Measurements from ENCODE around the gene PXDN.
A peak's percentile ranks its signal among the peaks of the same experiment; 100 is the strongest.
"Not testable (repeated sequence)": the region's sequence is repeated elsewhere in the genome, so short reads cannot be mapped to it uniquely, and the experiment has no call there.

Gene PXDN

GRCh38 chr2:1767939-1768691 lies 23.8 kb upstream of the PXDN start:
- no peaks in the 10 kb centered on the region for H3K9me3 Mint-ChIP-seq
- no peak for DNase-seq
- H3K4me1 Mint-ChIP-seq: no peaks in the 10 kb centered on the region
- ATAC-seq: no peak
- peaks cover 4% of the 10 kb centered on the region for H3K27me3 Mint-ChIP-seq
- no peak overlapping the region for H3K27ac Mint-ChIP-seq
- no peaks in the 10 kb centered on the region for H3K36me3 Mint-ChIP-seq (ENCODE audit: low read depth)
- no peak overlapping the region for H3K4me3 Mint-ChIP-seq

DNA sequence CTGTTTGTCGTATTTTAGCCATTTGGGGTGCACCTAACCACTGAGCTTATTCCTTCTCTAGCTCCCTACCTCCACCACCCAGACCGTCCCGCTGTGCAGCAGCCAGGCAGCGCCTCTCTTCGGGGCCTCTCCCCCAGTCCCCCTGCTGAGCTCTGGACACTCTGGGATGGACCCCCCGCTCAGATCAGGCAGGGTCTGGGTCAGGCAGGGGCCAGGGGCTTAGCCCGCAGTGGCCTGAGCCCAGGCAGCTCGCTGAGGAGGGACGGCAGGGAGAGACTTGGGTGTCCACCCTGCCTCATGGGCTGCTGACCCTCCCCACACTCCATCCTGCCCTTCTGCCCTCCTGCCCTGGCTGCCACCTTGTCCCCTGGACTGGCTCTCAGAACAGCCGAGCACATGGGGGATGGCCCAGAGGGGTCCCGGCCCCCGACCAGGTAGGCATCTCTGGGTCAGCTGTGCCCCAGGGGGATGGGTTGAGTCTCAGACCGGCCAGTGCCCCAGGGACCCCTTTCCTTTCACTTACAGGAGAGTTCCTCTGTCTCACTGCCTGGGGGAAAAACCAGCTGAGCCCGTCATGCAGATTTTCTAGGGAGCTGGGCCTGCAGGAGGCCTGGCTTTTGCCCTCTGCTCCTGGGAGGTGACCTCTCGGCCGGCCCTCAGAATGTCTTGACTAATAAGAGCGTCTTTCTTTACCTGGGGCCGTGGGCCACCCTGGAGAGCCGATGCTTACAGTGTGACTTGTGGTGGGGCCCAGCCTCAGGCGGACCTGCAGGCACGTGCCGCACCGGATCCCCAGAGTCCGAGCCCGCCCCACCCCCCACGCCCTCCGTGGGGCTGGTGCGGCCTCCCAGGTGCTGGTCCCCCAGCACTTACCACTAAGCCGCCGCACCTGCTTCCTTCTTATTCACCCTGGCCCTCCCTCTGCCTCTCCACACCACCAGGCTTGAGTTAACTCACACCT lies 22.8 kb upstream of the PXDN start:
- Mint-ChIP-seq H3K27ac (no peak overlapping the region), H3K4me3 (no peak overlapping the region), H3K4me1 (no peaks in the 10 kb centered on the region), H3K27me3 (peaks cover 4% of the 10 kb centered on the region), H3K9me3 (no peaks in the 10 kb centered on the region), H3K36me3 (ENCODE audit: low read depth) (no peaks in the 10 kb centered on the region)
- no peak for ATAC-seq
- DNase-seq: no peak

DNA sequence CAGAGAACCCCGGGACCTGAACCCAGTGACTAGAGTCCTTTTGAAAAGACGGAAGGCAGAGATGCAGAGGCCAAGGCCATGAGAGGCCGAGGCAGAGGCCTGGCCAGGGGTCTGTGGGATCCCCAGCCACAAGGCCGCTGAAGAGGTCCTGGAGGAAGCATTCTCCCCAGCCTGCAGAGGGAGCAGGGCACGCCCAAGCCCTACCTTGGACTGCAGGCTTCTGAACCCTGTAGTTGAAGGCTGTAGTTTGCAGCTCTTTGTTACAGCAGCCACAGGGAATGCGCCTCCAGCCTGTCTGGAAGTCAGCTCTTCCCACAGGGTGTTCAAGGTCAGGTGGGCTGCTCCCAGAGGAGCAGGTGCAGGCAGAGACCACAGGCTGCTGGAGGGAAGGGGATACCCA lies 22.1 kb upstream of the PXDN start:
- Mint-ChIP-seq H3K4me1 (no peaks in the 10 kb centered on the region), H3K27me3 (peaks cover 4% of the 10 kb centered on the region), H3K9me3 (no peaks in the 10 kb centered on the region), H3K27ac (no peak overlapping the region), H3K4me3 (no peak overlapping the region), H3K36me3 (ENCODE audit: low read depth) (no peaks in the 10 kb centered on the region)
- DNase-seq: no peak
- ATAC-seq: peak; percentile 15

DNA sequence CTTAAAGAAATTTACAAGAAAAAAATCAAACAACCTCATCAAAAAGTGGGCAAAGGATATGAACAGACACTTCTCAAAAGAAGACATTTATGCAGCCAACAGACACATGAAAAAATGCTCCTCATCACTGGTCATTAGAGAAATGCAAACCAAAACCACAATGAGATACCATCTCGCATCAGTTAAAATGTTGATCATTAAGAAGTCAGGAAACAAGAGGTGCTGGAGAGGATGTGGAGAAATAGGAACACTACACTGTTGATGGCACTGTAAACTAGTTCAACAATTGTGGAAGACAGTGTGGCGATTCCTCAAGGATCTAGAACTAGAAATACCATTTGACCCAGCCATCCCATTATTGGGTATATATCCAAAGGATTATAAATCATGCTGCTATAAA lies 20.9 kb upstream of the PXDN start:
- not testable (repeated sequence) for DNase-seq; H3K36me3 Mint-ChIP-seq (ENCODE audit: low read depth); ATAC-seq; H3K27ac Mint-ChIP-seq; H3K9me3 Mint-ChIP-seq; H3K4me3 Mint-ChIP-seq; H3K27me3 Mint-ChIP-seq; H3K4me1 Mint-ChIP-seq

GRCh38 chr2:1759611-1759930 lies 15.3 kb upstream of the PXDN start:
- no peak overlapping the region for H3K27ac Mint-ChIP-seq
- no peak overlapping the region for H3K4me3 Mint-ChIP-seq
- ATAC-seq (no peak), DNase-seq (no peak)
- peaks cover 3% of the 10 kb centered on the region for H3K27me3 Mint-ChIP-seq
- peaks cover 2% of the 10 kb centered on the region for H3K36me3 Mint-ChIP-seq (ENCODE audit: low read depth)
- H3K9me3 Mint-ChIP-seq: no peaks in the 10 kb centered on the region
- H3K4me1 Mint-ChIP-seq: no peaks in the 10 kb centered on the region

DNA sequence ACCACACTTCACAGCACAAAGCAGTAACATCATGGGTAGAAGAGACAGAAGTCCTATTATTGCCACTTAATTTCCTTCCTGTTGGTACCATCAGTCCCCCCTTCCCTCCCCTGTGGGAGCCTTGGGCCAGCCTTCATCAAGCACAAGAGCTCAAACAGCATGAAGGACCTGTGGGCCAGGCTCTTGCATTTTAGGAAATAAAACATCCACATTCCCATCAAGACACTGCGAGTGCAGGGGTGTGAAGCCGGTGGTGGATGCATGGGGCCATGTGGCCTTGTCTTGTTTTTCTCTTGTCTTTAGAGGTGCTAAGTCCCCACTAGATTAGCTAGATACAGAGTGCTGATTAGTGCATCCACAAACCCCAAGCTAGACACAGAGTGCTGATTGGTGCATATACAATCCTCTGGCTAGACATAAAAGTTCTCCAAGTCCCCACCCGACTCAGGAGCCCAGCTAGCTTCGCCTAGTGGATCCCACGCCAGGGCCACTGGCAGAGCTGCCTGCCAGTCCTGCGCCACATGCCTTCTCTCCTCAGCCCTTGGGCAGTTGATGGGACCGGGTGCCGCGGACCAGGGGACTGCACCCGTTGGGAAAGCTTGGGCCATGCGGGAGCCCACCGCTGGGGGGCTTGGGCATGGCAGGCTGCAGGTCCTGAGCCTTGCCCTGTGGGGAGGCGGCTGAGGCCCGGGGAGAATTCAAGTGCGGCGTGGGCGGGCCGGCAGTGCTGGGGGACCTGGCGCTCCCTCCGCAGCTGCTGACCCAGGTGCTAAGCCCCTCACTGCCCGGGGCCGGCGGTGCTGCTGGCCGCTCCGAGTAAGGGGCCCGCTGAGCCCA lies 14.7 kb upstream of the PXDN start:
- ATAC-seq (no peak), DNase-seq (no peak)
- Mint-ChIP-seq H3K36me3 (ENCODE audit: low read depth) (peaks cover 2% of the 10 kb centered on the region), H3K4me3 (no peak overlapping the region), H3K27me3 (peaks cover 3% of the 10 kb centered on the region), H3K27ac (no peak overlapping the region), H3K4me1 (no peaks in the 10 kb centered on the region), H3K9me3 (no peaks in the 10 kb centered on the region)

- Mint-ChIP-seq H3K9me3 (no peaks in the 10 kb centered on the region), H3K4me1 (no peaks in the 10 kb centered on the region), H3K4me3 (no peak overlapping the region), H3K27me3 (peaks cover 3% of the 10 kb centered on the region), H3K27ac (no peak overlapping the region), H3K36me3 (ENCODE audit: low read depth) (peaks cover 2% of the 10 kb centered on the region)
- DNase-seq (no peak), ATAC-seq (no peak)
Observed at GRCh38 chr2:1758171-1758570, 13.9 kb upstream of the PXDN start.

DNA sequence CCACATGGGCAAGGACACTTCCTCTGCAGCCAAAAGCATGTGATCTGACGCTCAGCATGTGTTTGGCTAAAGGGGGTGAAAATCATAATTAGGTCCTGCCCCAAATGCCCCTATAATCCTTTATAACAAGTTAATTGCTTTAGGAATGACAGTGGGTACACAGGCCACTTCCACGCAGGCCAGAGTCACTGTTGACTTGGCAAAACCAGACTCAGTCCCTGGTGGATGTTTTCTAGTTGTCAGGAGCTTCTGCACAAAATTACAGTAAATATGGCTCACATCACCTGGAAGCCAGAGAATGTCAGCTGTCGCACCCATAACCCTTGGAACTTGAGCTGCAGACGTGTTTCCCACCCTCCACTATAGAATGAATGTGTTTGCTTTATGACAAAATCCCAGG lies 13.3 kb upstream of the PXDN start:
- ATAC-seq: no peak
- peaks cover 2% of the 10 kb centered on the region for H3K36me3 Mint-ChIP-seq (ENCODE audit: low read depth)
- no peaks in the 10 kb centered on the region for H3K4me1 Mint-ChIP-seq
- no peak for DNase-seq
- peaks cover 3% of the 10 kb centered on the region for H3K27me3 Mint-ChIP-seq
- H3K27ac Mint-ChIP-seq: no peak overlapping the region
- no peak overlapping the region for H3K4me3 Mint-ChIP-seq
- H3K9me3 Mint-ChIP-seq: no peaks in the 10 kb centered on the region

GRCh38 chr2:1757146-1757545 lies 12.8 kb upstream of the PXDN start:
- ATAC-seq: not testable (repeated sequence)

GRCh38 chr2:1756456-1756855 lies 12.1 kb upstream of the PXDN start:
- Mint-ChIP-seq H3K9me3 (no peaks in the 10 kb centered on the region), H3K27ac (no peak overlapping the region), H3K36me3 (ENCODE audit: low read depth) (peaks cover 2% of the 10 kb centered on the region), H3K4me1 (no peaks in the 10 kb centered on the region), H3K4me3 (no peak overlapping the region), H3K27me3 (peaks cover 3% of the 10 kb centered on the region)
- DNase-seq: no peak
- ATAC-seq: no peak

More at GRCh38 chr2:1757146-1757545, 12.8 kb upstream of the PXDN start:
- H3K27me3 Mint-ChIP-seq; H3K36me3 Mint-ChIP-seq (ENCODE audit: low read depth); H3K9me3 Mint-ChIP-seq; H3K4me1 Mint-ChIP-seq; H3K4me3 Mint-ChIP-seq; H3K27ac Mint-ChIP-seq; DNase-seq: not testable (repeated sequence)

DNA sequence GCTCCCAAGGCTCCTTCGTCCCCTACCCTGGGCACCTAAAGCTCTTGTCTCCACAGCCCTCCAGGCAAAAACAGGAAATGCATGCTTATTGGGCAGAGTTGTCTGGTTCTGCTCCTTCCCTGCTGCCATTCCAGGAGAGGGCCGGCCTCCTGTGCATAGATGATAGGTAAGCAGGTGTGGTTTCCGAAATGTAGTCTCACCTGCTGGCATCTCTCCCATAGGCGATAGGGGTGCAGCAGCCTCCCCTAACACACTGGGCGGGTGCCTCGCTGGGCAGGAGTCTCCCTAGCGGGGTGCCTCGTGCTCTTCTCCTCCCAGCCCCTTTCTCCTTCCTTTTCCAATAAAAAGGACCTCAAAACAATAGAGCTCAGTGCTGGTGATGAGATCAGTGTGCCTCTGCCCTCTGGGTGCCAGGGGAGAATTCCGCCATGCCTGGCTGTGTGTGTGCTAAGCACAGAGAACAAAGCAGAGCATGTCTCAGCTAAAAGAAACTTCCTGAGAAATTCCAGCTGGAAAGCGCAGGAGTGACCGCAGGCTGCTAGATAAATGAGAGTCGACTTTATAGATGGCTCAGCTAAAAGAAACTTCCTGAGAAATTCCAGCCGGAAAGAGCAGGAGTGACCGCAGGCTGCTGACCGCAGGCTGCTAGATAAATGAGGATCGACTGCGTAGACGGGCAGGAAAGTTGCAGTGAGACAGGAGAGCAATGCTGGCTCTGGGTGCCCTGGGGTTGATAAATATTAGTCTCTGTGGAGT lies 11.3 kb upstream of the PXDN start:
- Mint-ChIP-seq H3K27me3 (no peaks in the 10 kb centered on the region), H3K4me1 (no peaks in the 10 kb centered on the region), H3K9me3 (no peaks in the 10 kb centered on the region), H3K36me3 (ENCODE audit: low read depth) (peaks cover 2% of the 10 kb centered on the region), H3K4me3 (no peak overlapping the region), H3K27ac (no peak overlapping the region)
- DNase-seq: no peak
- ATAC-seq: no peak

DNA sequence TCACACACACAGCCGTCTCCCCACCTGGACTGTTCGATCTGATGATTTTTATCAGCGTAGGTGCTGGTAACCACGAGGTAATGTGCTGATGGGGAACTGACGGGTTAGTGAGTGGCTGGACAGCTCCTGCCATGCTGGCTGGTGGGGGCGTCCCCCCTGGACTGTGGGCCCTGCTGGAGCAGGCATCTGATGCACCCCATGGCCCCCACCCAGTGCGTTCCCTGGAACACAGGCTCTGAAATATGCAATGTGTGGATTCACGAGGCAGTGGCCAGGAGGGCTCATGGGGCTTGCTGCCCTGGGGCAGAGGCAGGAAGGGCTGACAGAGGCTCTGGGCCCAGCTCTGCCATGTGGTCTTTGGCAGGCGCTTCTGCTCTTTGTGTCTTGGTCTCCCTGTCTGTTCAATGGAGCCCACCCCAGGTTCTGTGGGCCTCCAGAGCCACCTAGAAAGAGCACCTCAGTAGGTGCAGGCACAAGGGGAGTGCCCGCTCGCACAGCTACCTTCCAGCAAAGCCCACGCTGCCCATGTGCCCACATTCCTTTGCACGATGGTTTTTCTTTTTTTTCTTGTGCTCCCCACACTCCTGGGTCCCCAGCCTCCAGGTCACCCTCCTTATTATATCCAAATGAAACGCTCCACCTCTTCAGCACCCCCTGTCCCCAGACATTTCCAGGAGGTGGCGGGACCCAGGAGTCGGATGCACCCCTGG lies 10.3 kb upstream of the PXDN start:
- Mint-ChIP-seq H3K4me3 (no peak overlapping the region), H3K4me1 (no peaks in the 10 kb centered on the region), H3K36me3 (ENCODE audit: low read depth) (peaks cover 2% of the 10 kb centered on the region), H3K27me3 (no peaks in the 10 kb centered on the region), H3K9me3 (no peaks in the 10 kb centered on the region), H3K27ac (no peak overlapping the region)
- DNase-seq (no peak), ATAC-seq (no peak)

- peaks cover 2% of the 10 kb centered on the region for H3K36me3 Mint-ChIP-seq (ENCODE audit: low read depth)
- ATAC-seq: no peak
- no peak overlapping the region for H3K27ac Mint-ChIP-seq
- H3K27me3 Mint-ChIP-seq: no peaks in the 10 kb centered on the region
- no peak overlapping the region for H3K4me3 Mint-ChIP-seq
- H3K9me3 Mint-ChIP-seq: no peaks in the 10 kb centered on the region
- H3K4me1 Mint-ChIP-seq: no peaks in the 10 kb centered on the region
- DNase-seq: no peak
Observed at GRCh38 chr2:1754046-1754445, 9.7 kb upstream of the PXDN start.

Data from activated naive CD8-positive, alpha-beta T cell treated with anti-CD3 and anti-CD28 coated beads, Interleukin-2, amount 50 U/mL, for 24 hours (primary cell).